ENCODE measurements around the gene DNAJC28. TPM values are rescaled to one million over a fixed set of nuclear protein-coding genes. Genes with fewer than 3 reads are reported as not detected.

Gene DNAJC28
- total and polyA plus RNA-seq, 9 of the 15 experiments (the other 6 are each of a cell fraction or from before 2014, with no cell fraction given), result 0.68 to 2.5 (median 1.1) TPM

GRCh38 chr21:33510826-33511225, 19.3 kb upstream of the DNAJC28 start (continued):
- TF ChIP-seq AFF4 (CRISPR knock-in tag; IDR thresholded peaks at IDR 0.05) (no peak), GABPB2 (CRISPR knock-in tag; conservative IDR thresholded peaks at IDR 0.05) (0 out of 2 replicates have a peak, but pooled peaks have one; percentile 42), PBX2 (CRISPR knock-in tag; IDR thresholded peaks at IDR 0.05; ENCODE audit: low read depth) (peak; percentile 53), PBX2 (tag; conservative IDR thresholded peaks at IDR 0.05; ENCODE audit: low read depth) (no peak; the same call in 1 of the 2 replicates), DPF2 (IDR thresholded peaks at IDR 0.05) (peak; percentile 56; the same call in 1 of the 2 replicates), KAT2B (IDR thresholded peaks at IDR 0.05; ENCODE audit: low read depth, low read length) (no peak), BMI1 (IDR thresholded peaks at IDR 0.05; ENCODE audit: low read length) (no peak), ZBTB9 (CRISPR knock-in tag; IDR thresholded peaks at IDR 0.05) (0 out of 2 replicates have a peak, but pooled peaks have one; percentile 31), XRCC3 (IDR thresholded peaks at IDR 0.05) (no peak), TAF9B (IDR thresholded peaks at IDR 0.05; ENCODE audit: partially characterized antibody) (no peak), POLR2H (tag; IDR thresholded peaks at IDR 0.05; ENCODE audit: low read depth) (no peak), MYC (IDR thresholded peaks at IDR 0.05; ENCODE audit: low read depth, low read length) (peak; percentile 46; the same call in 1 of the 2 replicates), MYC (CRISPR knock-in tag; IDR thresholded peaks at IDR 0.05; ENCODE audit: borderline replicate concordance, low read depth) (no peak), RCOR1 (IDR thresholded peaks at IDR 0.05; ENCODE audit: borderline replicate concordance in 1 of 2, low read depth in 2 of 2, low read length in 2 of 2) (peak in 1 of 2 experiments; percentile 44; a peak in 1 of 4 replicates), TEAD1 (CRISPR knock-in tag; IDR thresholded peaks at IDR 0.05) (no peak), MAFK (IDR thresholded peaks at IDR 0.05; ENCODE audit: low read length) (no peak), HMGN3 (IDR thresholded peaks at IDR 0.05; ENCODE audit: borderline replicate concordance, extremely low read depth, insufficient read length, low read depth, low read length) (no peak), SOX6 (IDR thresholded peaks at IDR 0.05) (peak; percentile 61), PHF8 (IDR thresholded peaks at IDR 0.05; ENCODE audit: borderline replicate concordance, low read length) (no peak), MNT (conservative IDR thresholded peaks at IDR 0.05) (peak; percentile 68 to 84)

Measured in K562 (cell line).